HepG2 (cell line): ENCODE data around the gene JMJD6. TPM values are rescaled to one million over a fixed set of nuclear protein-coding genes. Genes with fewer than 3 reads are reported as not detected.

Experiments used
- CREB1 ChIP-seq, 2 experiments: fragments of 450-650 bp in 1 of 2; IDR thresholded peaks; 2 replicates each; pipeline ENCODE4 v1.6.1; 2016 to 2017; ENCODE audit warnings: control low read depth in 1 of 2, mild to moderate bottlenecking in 1 of 2, missing compliant biosample characterization in 1 of 2, missing genetic modification characterization in 1 of 2
- ERF ChIP-seq: IDR thresholded peaks from 2 replicates; pipeline ENCODE4 v1.6.1; 2018; ENCODE audit warnings: missing biosample characterization, missing genetic modification reagents
- GPBP1L1 ChIP-seq: sonication (generic); formaldehyde crosslinking; IDR thresholded peaks from 2 replicates; pipeline ENCODE4 v1.5.0; 2020; ENCODE audit warnings: mild to moderate bottlenecking, missing genetic modification reagents
- RNF2 ChIP-seq: fragments of 450-650 bp; conservative IDR thresholded peaks from 2 replicates; pipeline ENCODE4 v1.6.1; 2016; ENCODE audit warnings: low read depth
- ZNF17 ChIP-seq: sonication (generic); formaldehyde crosslinking; IDR thresholded peaks from 2 replicates; pipeline ENCODE4 v1.5.0; 2020; ENCODE audit warnings: mild to moderate bottlenecking, missing genetic modification reagents
- ZNF30 ChIP-seq: sonication (generic); formaldehyde crosslinking; IDR thresholded peaks from 2 replicates; pipeline ENCODE4 v1.5.0; 2020; ENCODE audit warnings: mild to moderate bottlenecking, missing genetic modification reagents
- ZNF446 ChIP-seq: sonication (generic); formaldehyde crosslinking; IDR thresholded peaks from 2 replicates; pipeline ENCODE4 v1.5.0; 2020; ENCODE audit warnings: mild to moderate bottlenecking, missing genetic modification reagents
- ZNF543 ChIP-seq: sonication (generic); formaldehyde crosslinking; IDR thresholded peaks from 2 replicates; pipeline ENCODE4 v1.4.0; 2020; ENCODE audit warnings: mild to moderate bottlenecking, missing genetic modification reagents
- ZNF615 ChIP-seq: sonication (generic); formaldehyde crosslinking; IDR thresholded peaks from 2 replicates; pipeline ENCODE4 v1.5.0; 2020; ENCODE audit warnings: mild to moderate bottlenecking, missing genetic modification reagents, borderline replicate concordance
- ZNF710 ChIP-seq: sonication (generic); formaldehyde crosslinking; IDR thresholded peaks from 2 replicates; pipeline ENCODE4 v1.5.0; 2020; ENCODE audit warnings: mild to moderate bottlenecking, missing genetic modification reagents, borderline replicate concordance
- ZNF75D ChIP-seq: sonication (generic); formaldehyde crosslinking; IDR thresholded peaks from 2 replicates; pipeline ENCODE4 v1.8.1; 2023; ENCODE audit warnings: missing genetic modification reagents, mild to moderate bottlenecking, borderline replicate concordance
- polyA plus RNA-seq, 8 experiments: library from polyadenylated mRNA; depleted of rRNA in 3 of 8; stranded (reverse) in 7 of 8; unstranded in 1 of 8; fragments of >200 nt; fragmentation: Illumina TruSeq in 4 of 8; extraction: Trizol in 4 of 8; gene quantifications; 2 replicates each; pipeline versions ENCODE4 v1.2.1 to v1.2.3, GENCODE V29; 2011 to 2016; ENCODE audit warnings: low read depth in 4 of 8, missing spikeins in 1 of 8, mixed read lengths in 1 of 8; ENCODE audit not compliant: insufficient read depth in 1 of 8
- total RNA-seq, 5 experiments: library from RNA; depleted of rRNA; stranded (reverse); fragments of >200 nt; fragmentation: Illumina TruSeq; extraction: Trizol; gene quantifications; 2 replicates each; pipeline ENCODE4 v1.2.3, GENCODE V29; 2016; ENCODE audit warnings: low read depth in 1 of 5
- TF ChIP-seq, protein P1 (sequence below): sonication (generic); formaldehyde crosslinking; IDR thresholded peaks from 2 replicates; pipeline ENCODE4 v1.5.0; 2020; ENCODE audit warnings: missing genetic modification reagents
- TF ChIP-seq, protein P2 (sequence below): sonication (generic); formaldehyde crosslinking; IDR thresholded peaks from 2 replicates; pipeline ENCODE4 v1.5.0; 2020; ENCODE audit warnings: mild to moderate bottlenecking, missing genetic modification reagents
- TF ChIP-seq, protein P3 (sequence below): sonication (generic); formaldehyde crosslinking; IDR thresholded peaks from 2 replicates; pipeline ENCODE4 v1.4.0; 2020; ENCODE audit warnings: mild to moderate bottlenecking, missing genetic modification reagents
- TF ChIP-seq, protein P4 (sequence below): sonication (generic); formaldehyde crosslinking; IDR thresholded peaks from 2 replicates; pipeline ENCODE4 v1.5.1; 2020; ENCODE audit warnings: missing genetic modification reagents, mild to moderate bottlenecking, borderline replicate concordance
- TF ChIP-seq, protein P5 (sequence below): sonication (generic); formaldehyde crosslinking; IDR thresholded peaks from 2 replicates; pipeline ENCODE4 v1.9.0; 2021; ENCODE audit warnings: missing genetic modification reagents, borderline replicate concordance

The JMJD6 gene
- total and polyA plus RNA-seq, 2 of the 13 experiments (the other 11 are each of a cell fraction or from before 2014, with no cell fraction given) = 33.6 to 41.0 TPM

- TF ChIP-seq GPBP1L1 (no peak), ZNF543 (CRISPR knock-in tag) (peak; percentile 76; the same call in 1 of the 2 replicates), ZNF17 (CRISPR knock-in tag) (no peak), ZNF710 (no peak), RNF2 (peak; percentile 78; the same call in 1 of the 2 replicates), ZNF75D (CRISPR knock-in tag) (no peak), ZNF30 (CRISPR knock-in tag) (no peak), CREB1 (IDR thresholded peaks at IDR 0.05) (peak; percentile 29; the same call in 1 of the 2 replicates), CREB1 (CRISPR knock-in tag; IDR thresholded peaks at IDR 0.05) (peak; percentile 16), ZNF615 (CRISPR knock-in tag) (0 out of 2 replicates have a peak, but pooled peaks have one; percentile 18), ERF (CRISPR knock-in tag) (0 out of 2 replicates have a peak, but pooled peaks have one; percentile 26), ZNF446 (CRISPR knock-in tag) (peak; percentile 83; the same call in 1 of the 2 replicates)
- TF ChIP-seq, protein P1, sequence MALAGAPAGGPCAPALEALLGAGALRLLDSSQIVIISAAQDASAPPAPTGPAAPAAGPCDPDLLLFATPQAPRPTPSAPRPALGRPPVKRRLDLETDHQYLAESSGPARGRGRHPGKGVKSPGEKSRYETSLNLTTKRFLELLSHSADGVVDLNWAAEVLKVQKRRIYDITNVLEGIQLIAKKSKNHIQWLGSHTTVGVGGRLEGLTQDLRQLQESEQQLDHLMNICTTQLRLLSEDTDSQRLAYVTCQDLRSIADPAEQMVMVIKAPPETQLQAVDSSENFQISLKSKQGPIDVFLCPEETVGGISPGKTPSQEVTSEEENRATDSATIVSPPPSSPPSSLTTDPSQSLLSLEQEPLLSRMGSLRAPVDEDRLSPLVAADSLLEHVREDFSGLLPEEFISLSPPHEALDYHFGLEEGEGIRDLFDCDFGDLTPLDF (CRISPR knock-in tag) = peak; percentile 82; the same call in 1 of the 2 replicates
- TF ChIP-seq, protein P2, sequence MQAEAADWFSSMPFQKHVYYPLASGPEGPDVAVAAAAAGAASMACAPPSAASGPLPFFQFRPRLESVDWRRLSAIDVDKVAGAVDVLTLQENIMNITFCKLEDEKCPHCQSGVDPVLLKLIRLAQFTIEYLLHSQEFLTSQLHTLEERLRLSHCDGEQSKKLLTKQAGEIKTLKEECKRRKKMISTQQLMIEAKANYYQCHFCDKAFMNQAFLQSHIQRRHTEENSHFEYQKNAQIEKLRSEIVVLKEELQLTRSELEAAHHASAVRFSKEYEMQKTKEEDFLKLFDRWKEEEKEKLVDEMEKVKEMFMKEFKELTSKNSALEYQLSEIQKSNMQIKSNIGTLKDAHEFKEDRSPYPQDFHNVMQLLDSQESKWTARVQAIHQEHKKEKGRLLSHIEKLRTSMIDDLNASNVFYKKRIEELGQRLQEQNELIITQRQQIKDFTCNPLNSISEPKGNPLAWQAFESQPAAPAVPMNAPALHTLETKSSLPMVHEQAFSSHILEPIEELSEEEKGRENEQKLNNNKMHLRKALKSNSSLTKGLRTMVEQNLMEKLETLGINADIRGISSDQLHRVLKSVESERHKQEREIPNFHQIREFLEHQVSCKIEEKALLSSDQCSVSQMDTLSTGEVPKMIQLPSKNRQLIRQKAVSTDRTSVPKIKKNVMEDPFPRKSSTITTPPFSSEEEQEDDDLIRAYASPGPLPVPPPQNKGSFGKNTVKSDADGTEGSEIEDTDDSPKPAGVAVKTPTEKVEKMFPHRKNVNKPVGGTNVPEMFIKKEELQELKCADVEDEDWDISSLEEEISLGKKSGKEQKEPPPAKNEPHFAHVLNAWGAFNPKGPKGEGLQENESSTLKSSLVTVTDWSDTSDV = no peak
- TF ChIP-seq, protein P3, sequence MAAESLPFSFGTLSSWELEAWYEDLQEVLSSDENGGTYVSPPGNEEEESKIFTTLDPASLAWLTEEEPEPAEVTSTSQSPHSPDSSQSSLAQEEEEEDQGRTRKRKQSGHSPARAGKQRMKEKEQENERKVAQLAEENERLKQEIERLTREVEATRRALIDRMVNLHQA (CRISPR knock-in tag) = no peak
- TF ChIP-seq, protein P4, sequence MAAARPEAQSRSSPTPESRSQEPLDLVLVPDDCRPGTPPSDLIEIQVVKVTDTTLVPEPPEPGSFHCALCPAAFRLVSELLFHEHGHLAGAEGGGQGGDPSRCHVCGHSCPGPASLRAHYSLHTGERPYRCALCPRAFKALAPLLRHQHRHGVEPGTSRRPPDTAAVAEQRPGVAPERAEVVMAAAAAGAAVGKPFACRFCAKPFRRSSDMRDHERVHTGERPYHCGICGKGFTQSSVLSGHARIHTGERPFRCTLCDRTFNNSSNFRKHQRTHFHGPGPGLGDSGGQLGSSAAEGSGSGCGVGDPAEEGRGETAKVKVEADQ (CRISPR knock-in tag) = no peak
- TF ChIP-seq, protein P5, sequence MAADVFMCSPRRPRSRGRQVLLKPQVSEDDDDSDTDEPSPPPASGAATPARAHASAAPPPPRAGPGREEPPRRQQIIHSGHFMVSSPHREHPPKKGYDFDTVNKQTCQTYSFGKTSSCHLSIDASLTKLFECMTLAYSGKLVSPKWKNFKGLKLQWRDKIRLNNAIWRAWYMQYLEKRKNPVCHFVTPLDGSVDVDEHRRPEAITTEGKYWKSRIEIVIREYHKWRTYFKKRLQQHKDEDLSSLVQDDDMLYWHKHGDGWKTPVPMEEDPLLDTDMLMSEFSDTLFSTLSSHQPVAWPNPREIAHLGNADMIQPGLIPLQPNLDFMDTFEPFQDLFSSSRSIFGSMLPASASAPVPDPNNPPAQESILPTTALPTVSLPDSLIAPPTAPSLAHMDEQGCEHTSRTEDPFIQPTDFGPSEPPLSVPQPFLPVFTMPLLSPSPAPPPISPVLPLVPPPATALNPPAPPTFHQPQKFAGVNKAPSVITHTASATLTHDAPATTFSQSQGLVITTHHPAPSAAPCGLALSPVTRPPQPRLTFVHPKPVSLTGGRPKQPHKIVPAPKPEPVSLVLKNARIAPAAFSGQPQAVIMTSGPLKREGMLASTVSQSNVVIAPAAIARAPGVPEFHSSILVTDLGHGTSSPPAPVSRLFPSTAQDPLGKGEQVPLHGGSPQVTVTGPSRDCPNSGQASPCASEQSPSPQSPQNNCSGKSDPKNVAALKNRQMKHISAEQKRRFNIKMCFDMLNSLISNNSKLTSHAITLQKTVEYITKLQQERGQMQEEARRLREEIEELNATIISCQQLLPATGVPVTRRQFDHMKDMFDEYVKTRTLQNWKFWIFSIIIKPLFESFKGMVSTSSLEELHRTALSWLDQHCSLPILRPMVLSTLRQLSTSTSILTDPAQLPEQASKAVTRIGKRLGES (CRISPR knock-in tag) = no peak
Measured at GRCh38 chr17:76737676-76738467, 11.5 kb upstream of the JMJD6 start, which contains the start of gene MFSD11 (continued).
